Measurements from ENCODE around the gene TLCD3A.
"Not testable (repeated sequence)": the region's sequence is repeated elsewhere in the genome, so short reads cannot be mapped to it uniquely, and the experiment has no call there.

The TLCD3A gene

DNA sequence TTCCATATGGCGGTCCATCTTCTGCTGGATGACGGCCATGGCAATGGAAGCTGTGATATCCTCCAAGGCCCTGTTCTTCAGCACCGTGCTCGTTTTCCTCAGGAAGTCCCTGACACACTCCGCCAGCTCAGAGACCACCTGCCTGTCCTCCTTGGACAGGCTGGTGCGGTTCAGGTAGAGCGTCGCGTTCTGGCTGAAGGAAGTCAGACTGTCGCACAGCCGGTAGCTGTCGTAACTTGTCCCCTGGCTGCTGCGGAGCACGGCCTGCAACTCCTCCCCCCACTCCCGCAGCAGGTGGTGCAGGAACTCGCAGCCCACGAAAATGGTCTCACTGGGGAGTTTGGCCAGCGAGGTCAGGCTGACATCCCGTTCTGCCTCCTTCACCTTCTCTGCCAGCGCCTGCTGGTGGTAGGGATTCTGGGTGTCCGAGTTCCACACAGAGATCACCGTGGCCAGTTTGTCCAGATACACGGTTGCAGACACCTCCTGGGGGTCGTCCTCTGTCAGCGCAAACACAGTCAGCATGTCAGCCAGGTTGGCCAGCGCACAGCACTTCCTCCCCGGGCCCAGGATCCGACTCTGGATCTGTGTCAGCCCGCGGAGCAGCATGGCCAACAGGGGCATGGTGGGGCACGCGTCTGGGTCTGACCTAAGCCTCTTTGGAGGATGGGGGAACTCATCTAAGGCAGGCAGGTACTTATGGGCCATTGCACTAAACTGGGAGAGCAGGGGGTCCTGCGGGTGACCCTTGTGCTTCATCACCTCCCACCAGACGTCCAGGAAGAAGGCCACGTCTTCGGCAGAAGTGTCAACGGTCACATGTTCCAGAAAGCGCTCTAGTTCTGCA lies 14.6 kb downstream of the TLCD3A start:
- TF ChIP-seq, protein P1, sequence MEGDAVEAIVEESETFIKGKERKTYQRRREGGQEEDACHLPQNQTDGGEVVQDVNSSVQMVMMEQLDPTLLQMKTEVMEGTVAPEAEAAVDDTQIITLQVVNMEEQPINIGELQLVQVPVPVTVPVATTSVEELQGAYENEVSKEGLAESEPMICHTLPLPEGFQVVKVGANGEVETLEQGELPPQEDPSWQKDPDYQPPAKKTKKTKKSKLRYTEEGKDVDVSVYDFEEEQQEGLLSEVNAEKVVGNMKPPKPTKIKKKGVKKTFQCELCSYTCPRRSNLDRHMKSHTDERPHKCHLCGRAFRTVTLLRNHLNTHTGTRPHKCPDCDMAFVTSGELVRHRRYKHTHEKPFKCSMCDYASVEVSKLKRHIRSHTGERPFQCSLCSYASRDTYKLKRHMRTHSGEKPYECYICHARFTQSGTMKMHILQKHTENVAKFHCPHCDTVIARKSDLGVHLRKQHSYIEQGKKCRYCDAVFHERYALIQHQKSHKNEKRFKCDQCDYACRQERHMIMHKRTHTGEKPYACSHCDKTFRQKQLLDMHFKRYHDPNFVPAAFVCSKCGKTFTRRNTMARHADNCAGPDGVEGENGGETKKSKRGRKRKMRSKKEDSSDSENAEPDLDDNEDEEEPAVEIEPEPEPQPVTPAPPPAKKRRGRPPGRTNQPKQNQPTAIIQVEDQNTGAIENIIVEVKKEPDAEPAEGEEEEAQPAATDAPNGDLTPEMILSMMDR (IDR thresholded peaks at IDR 0.05; ENCODE audit: low read depth, low read length, missing control alignments) = no peak
- H3K4me3 ChIP-seq (ENCODE audit: low read depth, low read length) = no peak overlapping the region
- no peak for DNase-seq (ENCODE audit: low read depth)

DNA sequence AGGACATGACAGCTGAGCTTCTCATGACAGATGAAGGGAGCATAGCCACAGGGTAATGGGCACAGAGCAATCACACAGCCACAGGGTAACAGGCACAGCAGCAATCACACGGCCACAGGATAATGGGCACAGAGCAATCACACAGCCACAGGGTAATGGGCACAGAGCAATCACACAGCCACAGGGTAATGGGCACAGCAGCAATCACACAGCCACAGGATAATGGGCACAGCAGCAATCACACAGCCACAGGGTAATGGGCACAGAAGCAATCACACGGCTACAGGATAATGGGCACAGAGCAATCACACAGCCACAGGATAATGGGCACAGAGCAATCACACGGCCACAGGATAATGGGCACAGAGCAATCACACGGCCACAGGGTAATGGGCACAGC lies 16.2 kb downstream of the TLCD3A start:
- not testable (repeated sequence) for DNase-seq (ENCODE audit: low read depth); H3K4me3 ChIP-seq (ENCODE audit: low read depth, low read length)

DNA sequence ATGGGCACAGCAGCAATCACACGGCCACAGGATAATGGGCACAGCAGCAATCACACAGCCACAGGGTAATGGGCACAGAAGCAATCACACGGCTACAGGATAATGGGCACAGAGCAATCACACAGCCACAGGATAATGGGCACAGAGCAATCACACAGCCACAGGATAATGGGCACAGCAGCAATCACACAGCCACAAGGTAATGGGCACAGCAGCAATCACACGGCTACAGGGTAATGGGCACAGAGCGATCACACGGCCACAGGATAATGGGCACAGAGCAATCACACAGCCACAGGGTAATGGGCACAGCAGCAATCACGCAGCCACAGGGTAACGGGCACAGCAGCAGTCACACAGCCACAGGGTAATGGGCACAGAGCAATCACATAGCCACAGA lies 17.0 kb downstream of the TLCD3A start:
- not testable (repeated sequence) for H3K4me3 ChIP-seq (ENCODE audit: low read depth, low read length); DNase-seq (ENCODE audit: low read depth)

DNA sequence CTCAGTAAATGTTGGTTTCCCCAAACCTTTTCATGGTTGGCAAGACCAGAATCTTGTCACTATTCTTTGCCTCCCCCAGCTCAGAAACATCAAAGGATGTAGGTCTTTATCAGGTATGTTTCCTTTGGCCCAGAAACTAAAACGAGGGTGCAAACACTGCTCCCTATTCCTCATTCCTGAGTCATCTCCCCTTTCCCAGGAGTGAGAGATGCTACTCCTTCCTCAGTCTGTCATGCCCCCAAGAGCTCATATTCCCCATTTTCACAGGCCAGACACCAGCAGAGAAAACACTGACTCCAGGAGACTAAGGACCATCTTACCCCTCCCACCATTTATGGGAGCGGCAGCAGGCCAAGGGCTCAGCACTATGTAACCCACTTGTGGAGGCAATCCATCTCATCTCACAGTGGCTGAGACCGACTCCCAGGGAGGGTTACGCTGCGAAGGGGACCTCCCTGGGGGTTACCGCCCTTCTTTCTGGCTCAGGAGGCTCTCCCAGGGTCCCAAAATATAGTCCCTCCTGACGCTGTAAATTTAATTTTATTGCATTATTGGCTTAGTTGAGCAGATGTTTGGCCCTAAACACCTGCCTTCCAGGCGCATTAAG lies 18.1 kb downstream of the TLCD3A start:
- TF ChIP-seq, protein P1 (IDR thresholded peaks at IDR 0.05; ENCODE audit: low read depth, low read length, missing control alignments) = no peak
- H3K4me3 ChIP-seq (ENCODE audit: low read depth, low read length) = peak overlapping the region; percentile 91
- DNase-seq (ENCODE audit: low read depth) = no peak

DNA sequence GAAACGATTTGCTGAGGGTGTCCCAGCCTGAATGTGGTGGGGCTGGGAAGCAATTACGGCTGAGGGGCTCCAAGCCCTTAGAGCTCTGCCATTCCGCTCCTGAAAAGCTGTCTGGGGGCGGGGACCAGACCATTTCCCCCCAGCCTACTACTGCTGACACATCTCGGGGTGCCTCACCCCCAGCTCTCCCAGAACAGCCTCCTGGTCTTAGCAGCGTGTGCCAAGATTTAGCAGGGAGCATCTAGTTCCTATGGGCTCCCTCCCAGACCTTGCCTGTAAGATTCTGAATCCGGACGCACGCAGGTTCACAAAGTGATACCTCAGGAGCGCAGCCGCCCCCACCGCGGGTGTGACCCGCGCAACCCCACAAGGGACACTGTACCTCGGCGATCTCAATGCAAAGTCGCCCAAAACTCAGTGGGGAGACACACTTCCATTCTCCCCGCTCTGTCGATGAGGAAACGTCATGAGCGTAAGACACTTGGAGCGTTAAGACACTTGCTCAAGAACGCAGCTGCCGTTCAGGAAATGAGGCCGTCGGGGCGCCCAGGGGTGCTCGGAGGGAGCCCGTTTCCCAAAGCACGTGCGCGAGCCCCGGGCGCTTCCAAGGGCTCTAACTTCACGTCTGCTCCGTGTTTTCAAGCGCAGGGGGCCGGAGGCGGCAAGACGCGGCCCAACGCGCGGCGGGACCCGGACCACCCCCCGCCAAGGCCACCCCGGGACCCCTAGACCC lies 19.0 kb downstream of the TLCD3A start:
- no peak for DNase-seq (ENCODE audit: low read depth)
- TF ChIP-seq, protein P1 (IDR thresholded peaks at IDR 0.05; ENCODE audit: low read depth, low read length, missing control alignments) = no peak
- H3K4me3 ChIP-seq (ENCODE audit: low read depth, low read length) = peak overlapping the region; percentile 91

DNA sequence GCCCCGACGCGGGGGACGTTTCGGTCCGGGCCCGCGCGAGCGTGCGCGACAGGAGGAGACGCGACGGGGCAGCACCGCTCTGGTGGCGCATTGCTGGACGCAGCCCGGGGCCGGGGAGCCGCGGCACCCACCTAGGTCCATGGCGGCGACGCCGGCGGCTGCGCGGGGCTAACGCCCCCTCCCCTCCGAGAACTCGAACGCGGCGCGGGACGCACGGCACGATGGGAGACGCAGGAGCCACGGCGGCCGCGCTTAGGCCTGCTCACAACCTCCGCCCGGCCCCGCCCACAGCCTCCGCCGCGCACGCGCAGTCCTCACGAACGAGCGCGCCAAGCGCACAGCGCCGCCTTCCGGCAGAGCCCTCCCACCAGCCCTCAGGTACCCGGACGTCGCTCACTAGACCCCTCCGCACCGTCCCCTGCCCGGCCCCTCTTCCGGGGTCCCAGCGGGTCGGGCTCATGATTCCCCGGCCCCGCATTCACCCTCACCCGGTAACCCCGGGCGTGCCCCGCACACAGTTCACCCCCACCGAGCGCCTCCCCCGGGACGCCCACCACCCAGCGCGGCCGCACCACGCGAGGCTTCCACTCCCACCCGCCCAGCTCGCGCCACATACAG lies 19.7 kb downstream of the TLCD3A start, which contains the start of gene GEMIN4:
TSS of gene GEMIN4 (minus strand) at position 263 of the 618 bp plus-strand sequence. CDS start at position 141, 122 bp downstream.
- peak within 1 kb of the TSS; percentile 91 for H3K4me3 ChIP-seq (ENCODE audit: low read depth, low read length)
- TF ChIP-seq, protein P1 (IDR thresholded peaks at IDR 0.05; ENCODE audit: low read depth, low read length, missing control alignments) = peak; percentile 98
- DNase-seq (ENCODE audit: low read depth) = peak; percentile 72

DNA sequence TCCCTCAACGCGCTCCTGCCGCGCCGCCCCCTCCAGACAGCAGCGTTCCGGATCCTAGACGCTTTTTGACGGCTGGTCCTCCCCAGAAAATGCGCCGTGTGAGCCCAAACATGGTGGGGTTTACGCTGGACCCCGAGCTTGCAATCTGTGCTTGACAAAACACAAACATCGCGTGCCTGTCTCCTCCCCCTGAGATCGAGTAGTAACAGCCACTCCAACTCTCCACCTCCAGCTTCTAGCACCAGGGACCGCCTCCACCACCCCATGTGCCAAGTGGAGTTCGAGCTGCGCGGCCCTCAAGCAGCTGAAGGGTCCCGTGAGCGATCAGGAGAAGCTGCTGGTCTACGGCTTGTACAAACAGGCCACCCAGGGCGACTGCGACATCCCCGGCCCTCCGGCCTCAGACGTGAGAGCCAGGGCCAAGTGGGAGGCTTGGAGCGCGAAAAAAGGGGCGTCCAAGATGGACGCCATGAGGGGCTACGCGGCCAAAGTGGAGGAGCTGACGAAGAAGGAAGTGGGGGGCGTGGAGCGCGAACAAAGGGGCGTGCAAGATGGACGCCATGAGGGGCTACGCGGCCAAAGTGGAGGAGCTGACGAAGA lies 20.3 kb downstream of the TLCD3A start:
- DNase-seq (ENCODE audit: low read depth) = no peak
- TF ChIP-seq, protein P1 (IDR thresholded peaks at IDR 0.05; ENCODE audit: low read depth, low read length, missing control alignments) = no peak

More for the DNA sequence above, 20.3 kb downstream of the TLCD3A start:
- peak overlapping the region; percentile 91 for H3K4me3 ChIP-seq (ENCODE audit: low read depth, low read length)
